SK-N-SH (cell line): Measurements from ENCODE around the gene ABHD12. TPM values are rescaled to one million over a fixed set of nuclear protein-coding genes. Genes with fewer than 3 reads are reported as not detected.

ENCODE experiments used
- CTCF ChIA-PET: fragments of 300-600, 350-600 bp; formaldehyde crosslinking; extraction: SDS; loops from one replicate; lab custom pipeline; 2021; lab: Yijun Ruan, JAX
- POLR2A ChIA-PET: fragments of 350-600 bp; sonication (Branson Sonifier 250); formaldehyde crosslinking; extraction: SDS; loops from one replicate; lab custom pipeline; 2020; ENCODE audit warnings: antibody characterized with exemption, inconsistent platforms; lab: Yijun Ruan, JAX
- DNase-seq: peaks from one replicate; pipeline ENCODE4 v3.0.0; 2012
- H2AFZ ChIP-seq: fragments of 200-600 bp; sonication (generic); 2 replicates; pipeline ENCODE4 v1.8.1; 2016; ENCODE audit warnings: antibody characterized with exemption, mild to moderate bottlenecking, low read depth
- H3F3A ChIP-seq: fragments of 200-600 bp; sonication (generic); replicated peaks from 2 replicates; pipeline ENCODE3; 2016; ENCODE audit warnings: antibody characterized with exemption, mild to moderate bottlenecking; ENCODE audit not compliant: insufficient read depth
- H3K27ac ChIP-seq, 2 experiments: fragments of 200-500 bp in 1 of 2; fragments of 200-600 bp in 1 of 2; sonication (Bioruptor generic) in 1 of 2; sonication (generic), shearing (Covaris generic) in 1 of 2; 2 replicates each; pipeline versions ENCODE4 v1.5.1 to v1.6.1; 2014 to 2016; ENCODE audit warnings: low read depth in 2 of 2, inconsistent platforms in 1 of 2, low read length in 1 of 2, mild to moderate bottlenecking in 1 of 2, mixed read lengths in 1 of 2
- H3K27me3 ChIP-seq: fragments of 200-600 bp; sonication (generic), shearing (Covaris generic); 2 replicates; pipeline ENCODE4 v1.6.1; 2016; ENCODE audit warnings: mixed run types; ENCODE audit not compliant: insufficient read depth
- H3K36me3 ChIP-seq, 2 experiments: fragments of 200-500 bp in 1 of 2; fragments of 200-600 bp in 1 of 2; sonication (Bioruptor generic) in 1 of 2; sonication (generic) in 1 of 2; replicated peaks in 1 of 2; 2 replicates each; pipeline versions ENCODE3 to v1.5.1; 2014 to 2016; ENCODE audit warnings: low read length in 1 of 2, mild to moderate bottlenecking in 1 of 2; ENCODE audit not compliant: insufficient read depth in 2 of 2, control insufficient read depth in 1 of 2
- H3K4me1 ChIP-seq, 2 experiments: fragments of 200-500 bp in 1 of 2; fragments of 200-600 bp in 1 of 2; sonication (Bioruptor generic) in 1 of 2; sonication (generic), shearing (Covaris generic) in 1 of 2; 2 replicates each; pipeline versions ENCODE4 v1.5.1 to v1.6.1; 2014 to 2016; ENCODE audit warnings: low read depth in 1 of 2, low read length in 1 of 2, mixed run types in 1 of 2; ENCODE audit not compliant: insufficient read depth in 2 of 2, control insufficient read depth in 1 of 2
- H3K4me2 ChIP-seq: fragments of 200-600 bp; sonication (generic), shearing (Covaris generic); 2 replicates; pipeline ENCODE4 v1.6.1; 2017; ENCODE audit warnings: mixed run types
- H3K4me3 ChIP-seq, 2 experiments: fragments of 200-500 bp in 1 of 2; fragments of 200-600 bp in 1 of 2; sonication (Bioruptor generic) in 1 of 2; sonication (generic), shearing (Covaris generic) in 1 of 2; 2 replicates each; pipeline versions ENCODE4 v1.5.1 to v1.8.1; 2014 to 2016; ENCODE audit warnings: low read depth in 2 of 2, inconsistent platforms in 1 of 2, low read length in 1 of 2, mild to moderate bottlenecking in 1 of 2, mixed read lengths in 1 of 2, moderate library complexity in 1 of 2
- H3K79me2 ChIP-seq: fragments of 200-600 bp; sonication (generic); 2 replicates; pipeline ENCODE4 v1.8.1; 2017; ENCODE audit warnings: mild to moderate bottlenecking; ENCODE audit not compliant: insufficient read depth
- H3K9ac ChIP-seq: fragments of 200-600 bp; sonication (generic); 2 replicates; pipeline ENCODE4 v1.6.1; 2017; ENCODE audit warnings: mixed run types
- H3K9me2 ChIP-seq: fragments of 200-600 bp; sonication (generic); 2 replicates; pipeline ENCODE4 v1.6.1; 2017; ENCODE audit warnings: mixed run types
- H3K9me3 ChIP-seq: fragments of 200-600 bp; sonication (generic); 2 replicates; pipeline ENCODE4 v1.6.1; 2017; ENCODE audit warnings: mixed run types, mild to moderate bottlenecking, moderate library complexity
- H4K20me1 ChIP-seq: fragments of 200-600 bp; sonication (generic); 2 replicates; pipeline ENCODE4 v1.6.1; 2017; ENCODE audit warnings: mild to moderate bottlenecking, mixed run types; ENCODE audit not compliant: insufficient read depth
- ELF1 ChIP-seq: IDR thresholded peaks from 2 replicates; pipeline ENCODE4 v1.4.0; 2012
- EP300 ChIP-seq, 2 experiments: IDR thresholded peaks; 2 replicates each; pipeline versions ENCODE4 v1.4.0 to v1.6.1; 2012; ENCODE audit warnings: borderline replicate concordance in 1 of 2, low read depth in 1 of 2, low read length in 1 of 2
- EZH2phosphoT487 ChIP-seq: fragments of 200-600 bp; sonication (generic); IDR thresholded peaks from 2 replicates; pipeline ENCODE4 v1.6.1; 2017; ENCODE audit warnings: low read depth, mixed run types, mild to moderate bottlenecking, antibody characterized with exemption, moderate library complexity, borderline replicate concordance
- FOSL2 ChIP-seq: IDR thresholded peaks from 2 replicates; pipeline ENCODE4 v1.4.0; 2012; ENCODE audit warnings: low read depth, mild to moderate bottlenecking, moderate library complexity, borderline replicate concordance
- FOXJ3 ChIP-seq: sonication (generic); formaldehyde crosslinking; IDR thresholded peaks from 2 replicates; pipeline ENCODE4 v1.5.1; 2020; ENCODE audit warnings: mild to moderate bottlenecking, missing genetic modification reagents
- FOXM1 ChIP-seq: IDR thresholded peaks from 2 replicates; pipeline ENCODE4 v1.4.0; 2012; ENCODE audit warnings: low read depth, mild to moderate bottlenecking
- IRF3 ChIP-seq: fragments of 150-350 bp; IDR thresholded peaks from 2 replicates; pipeline ENCODE4 v1.6.1; 2016; ENCODE audit warnings: mild to moderate bottlenecking, low read depth, low read length
- MAX ChIP-seq: IDR thresholded peaks from 2 replicates; pipeline ENCODE4 v1.4.0; 2012; ENCODE audit warnings: low read depth
- MXI1 ChIP-seq: IDR thresholded peaks from 2 replicates; pipeline ENCODE4 v1.6.1; 2012; ENCODE audit warnings: mild to moderate bottlenecking, low read depth, low read length, improper control_type of control experiment
- NRF1 ChIP-seq: IDR thresholded peaks from 2 replicates; pipeline ENCODE4 v1.6.1; 2012; ENCODE audit warnings: low read depth, mild to moderate bottlenecking, low read length
- PBX3 ChIP-seq: IDR thresholded peaks from 2 replicates; pipeline ENCODE4; 2012
- RAD21 ChIP-seq: IDR thresholded peaks from 2 replicates; pipeline ENCODE4 v1.6.1; 2012; ENCODE audit warnings: mild to moderate bottlenecking, low read length
- RCOR1 ChIP-seq: fragments of 150-350 bp; IDR thresholded peaks from 2 replicates; pipeline ENCODE4 v1.6.1; 2017; ENCODE audit warnings: antibody characterized with exemption, low read length
- RFX5 ChIP-seq: IDR thresholded peaks from 2 replicates; pipeline ENCODE4 v1.6.1; 2012; ENCODE audit warnings: mild to moderate bottlenecking, improper control_type of control experiment, low read length
- RXRA ChIP-seq: IDR thresholded peaks from 2 replicates; pipeline ENCODE4 v1.4.0; 2012; ENCODE audit warnings: low read depth, mild to moderate bottlenecking, borderline replicate concordance
- SMC3 ChIP-seq: IDR thresholded peaks from 2 replicates; pipeline ENCODE4 v1.6.1; 2012; ENCODE audit warnings: low read depth, low read length, improper control_type of control experiment
- TAF1 ChIP-seq: IDR thresholded peaks from 2 replicates; pipeline ENCODE4 v1.6.1; 2012; ENCODE audit warnings: low read depth, mild to moderate bottlenecking, low read length, moderate library complexity, borderline replicate concordance
- TCF12 ChIP-seq: IDR thresholded peaks from 2 replicates; pipeline ENCODE4 v1.4.0; 2012
- USF2 ChIP-seq: fragments of 150-350 bp; IDR thresholded peaks from 2 replicates; pipeline ENCODE4 v1.6.1; 2017; ENCODE audit warnings: antibody characterized with exemption, low read length, low read depth, borderline replicate concordance
- YY1 ChIP-seq: IDR thresholded peaks from 2 replicates; pipeline ENCODE4 v1.4.0; 2012; ENCODE audit warnings: low read depth, mild to moderate bottlenecking
- WGBS: methylation state at CpG from one replicate; pipeline ENCODE4 v1.1.6; 2017; ENCODE audit warnings: low lambda C conversion rate; 5-methylcytosine and 5-hydroxymethylcytosine counted together
- polyA plus RNA-seq, 3 experiments: library from polyadenylated mRNA; depleted of rRNA; stranded (reverse); fragments of >200 nt; gene quantifications; 2 replicates each; pipeline ENCODE4 v1.2.3, GENCODE V29; 2012

ABHD12 gene
- polyA plus RNA-seq, 1 of the 3 experiments (the other 2 are of a cell fraction), result 33.5 TPM

GRCh38 chr20:25318471-25319240, 72.0 kb downstream of the ABHD12 start:
- H3F3A ChIP-seq, result no peaks in the 10 kb centered on the region
- no peaks in the 10 kb centered on the region for H3K9me3 ChIP-seq
- no peaks in the 10 kb centered on the region for H3K9me2 ChIP-seq
- peaks cover 5 to 10% of the 10 kb centered on the region in 2 experiments for H3K36me3 ChIP-seq
- no peak for TF ChIP-seq RFX5
- TF ChIP-seq EZH2phosphoT487, result no peak
- TF ChIP-seq ELF1, result no peak
- no peak for TF ChIP-seq TAF1
- no peak for TF ChIP-seq USF2
- TF ChIP-seq MAX, result no peak
- no peak for TF ChIP-seq NRF1
- no peak for TF ChIP-seq MXI1
- TF ChIP-seq RAD21, result no peak
- no peak for TF ChIP-seq FOXJ3 (CRISPR knock-in tag)
- no peak for TF ChIP-seq RXRA
- TF ChIP-seq TCF12, result no peak
- TF ChIP-seq IRF3, result no peak
- TF ChIP-seq, all 33 proteins: peak for 0
- no peak overlapping the region for H2AFZ ChIP-seq
- no peaks in the 10 kb centered on the region; the same call in 1 of the 2 replicates for H3K79me2 ChIP-seq
- H3K4me1 ChIP-seq, result peaks cover 8 to 23% of the 10 kb centered on the region in 2 experiments; a peak in 2 of 4 replicates
- H4K20me1 ChIP-seq, result no peaks in the 10 kb centered on the region
- H3K4me3 ChIP-seq, result no peak overlapping the region
- no peak for DNase-seq
- POLR2A ChIA-PET, result no interaction called here
- no peak overlapping the region for H3K9ac ChIP-seq
- H3K27me3 ChIP-seq, result no peaks in the 10 kb centered on the region
- no peak overlapping the region for H3K4me2 ChIP-seq
- no peak overlapping the region for H3K27ac ChIP-seq
- CTCF ChIA-PET, result interaction anchor here (0.9 to 1.2 kb wide), 2 partner anchors 9 to 80 kb away, joined by 5 read pairs; no protein-coding TSS in a partner anchor
- 93% methylated on average over 15 of the region's 16 CpGs for WGBS

- H3F3A ChIP-seq, result no peaks in the 10 kb centered on the region
- WGBS, result 93% methylated on average over 17 of the region's 17 CpGs
- no peaks in the 10 kb centered on the region for H3K9me2 ChIP-seq
- H3K4me3 ChIP-seq, result no peak overlapping the region
- CTCF ChIA-PET, result interaction anchor here (0.9 to 2.4 kb wide), 2 partner anchors 8 to 23 kb away, joined by 5 to 14 read pairs; no protein-coding TSS in a partner anchor
- TF ChIP-seq RAD21, result no peak
- TF ChIP-seq SMC3, result no peak
- TF ChIP-seq FOXM1, result no peak
- TF ChIP-seq FOSL2, result no peak
- no peak for TF ChIP-seq RCOR1
- no peak for TF ChIP-seq TAF1
- TF ChIP-seq RXRA, result no peak
- no peak for TF ChIP-seq IRF3
- no peak for TF ChIP-seq TCF12
- TF ChIP-seq PBX3, result no peak
- no peak for TF ChIP-seq EZH2phosphoT487
- TF ChIP-seq YY1, result no peak
- TF ChIP-seq FOXJ3 (CRISPR knock-in tag), result no peak
- TF ChIP-seq EP300 (IDR thresholded peaks at IDR 0.05; ENCODE audit: borderline replicate concordance in 1 of 2, low read depth in 1 of 2, low read length in 1 of 2), result no peak
- TF ChIP-seq, all 33 proteins: peak for 0
- Histone ChIP-seq H2AFZ (no peak overlapping the region), H3K4me2 (no peak overlapping the region), H3K36me3 (peaks cover 2 to 5% of the 10 kb centered on the region in 2 experiments), H3K4me1 (peaks cover 8 to 23% of the 10 kb centered on the region in 2 experiments; a peak in 2 of 4 replicates), H4K20me1 (no peaks in the 10 kb centered on the region), H3K9ac (no peak overlapping the region), H3K79me2 (no peaks in the 10 kb centered on the region; the same call in 1 of the 2 replicates), H3K9me3 (no peaks in the 10 kb centered on the region), H3K27me3 (no peaks in the 10 kb centered on the region), H3K27ac (no peak overlapping the region)
- DNase-seq, result no peak
- POLR2A ChIA-PET, result no interaction called here
Measured at GRCh38 chr20:25317351-25318075, 73.1 kb downstream of the ABHD12 start.
